Liver (tissue), 9 donors: ENCODE data around the gene FASN. TPM values are rescaled to one million over a fixed set of nuclear protein-coding genes. Genes with fewer than 3 reads are reported as not detected.
"Not testable (repeated sequence)": the region's sequence is repeated elsewhere in the genome, so short reads cannot be mapped to it uniquely, and the experiment has no call there.

Source experiments
- DNase-seq: peaks from one replicate; pipeline ENCODE4 v3.0.0-alpha.2; 2017; ENCODE audit warnings: low spot score
- H3K27ac ChIP-seq, 2 donors: one replicate each; pipeline ENCODE4 v1.7.0; 2013; ENCODE audit warnings: inconsistent platforms in 2 of 2, low read length in 2 of 2, control low read depth in 1 of 2, low read depth in 1 of 2, mild to moderate bottlenecking in 1 of 2
- H3K27me3 ChIP-seq, 4 donors: one replicate each; pipeline versions ENCODE4 v1.6.1 to v1.7.0; 2013; ENCODE audit warnings: low read length in 3 of 4, inconsistent platforms in 1 of 4, mild to moderate bottlenecking in 1 of 4, moderate library complexity in 1 of 4; ENCODE audit not compliant: control insufficient read depth in 4 of 4, insufficient read depth in 4 of 4
- H3K36me3 ChIP-seq, 4 donors: one replicate each; pipeline versions ENCODE4 v1.6.1 to v1.7.0; 2013; ENCODE audit warnings: low read length in 3 of 4, mild to moderate bottlenecking in 3 of 4, low read depth in 1 of 4, moderate library complexity in 1 of 4; ENCODE audit not compliant: control insufficient read depth in 4 of 4, insufficient read depth in 3 of 4
- H3K4me1 ChIP-seq, 4 donors: one replicate each; pipeline versions ENCODE4 v1.6.1 to v1.7.0; 2013; ENCODE audit warnings: low read length in 3 of 4, mild to moderate bottlenecking in 3 of 4, moderate library complexity in 1 of 4; ENCODE audit not compliant: control insufficient read depth in 4 of 4, insufficient read depth in 4 of 4
- H3K4me3 ChIP-seq, 3 donors: one replicate each; pipeline versions ENCODE4 v1.6.1 to v1.7.0; 2013; ENCODE audit warnings: low read length in 3 of 3, control low read depth in 1 of 3, low read depth in 1 of 3, mild to moderate bottlenecking in 1 of 3
- H3K9ac ChIP-seq, 2 donors: one replicate each; pipeline ENCODE4 v1.7.0; 2013; ENCODE audit warnings: low read length in 2 of 2, mild to moderate bottlenecking in 2 of 2, moderate library complexity in 2 of 2, control low read depth in 1 of 2, low read depth in 1 of 2
- H3K9me3 ChIP-seq, 4 donors: one replicate each; pipeline versions ENCODE4 v1.6.1 to v1.7.0; 2013; ENCODE audit warnings: low read length in 3 of 4; ENCODE audit not compliant: control insufficient read depth in 4 of 4
- ATF3 ChIP-seq: IDR thresholded peaks from 2 replicates; pipeline ENCODE4 v1.6.1; 2016; ENCODE audit warnings: antibody characterized with exemption
- EGR1 ChIP-seq, 2 donors: IDR thresholded peaks; 2 replicates each; pipeline ENCODE4 v1.6.1; 2016 to 2018; ENCODE audit warnings: antibody characterized with exemption in 2 of 2, low read depth in 2 of 2
- GABPA ChIP-seq, 2 donors: IDR thresholded peaks in 1 of 2; conservative IDR thresholded peaks in 1 of 2; 2 replicates each; pipeline ENCODE4 v1.6.1; 2016; ENCODE audit warnings: antibody characterized with exemption in 2 of 2, mild to moderate bottlenecking in 1 of 2, moderate library complexity in 1 of 2
- HNF4A ChIP-seq, 2 donors: conservative IDR thresholded peaks; 2 replicates each; pipeline ENCODE4 v1.6.1; 2016; ENCODE audit warnings: antibody characterized with exemption in 2 of 2, mild to moderate bottlenecking in 2 of 2
- JUND ChIP-seq, 2 donors: IDR thresholded peaks; 2 replicates each; pipeline ENCODE4 v1.6.1; 2016; ENCODE audit warnings: antibody characterized with exemption in 2 of 2
- NR2F2 ChIP-seq: IDR thresholded peaks from 2 replicates; pipeline ENCODE4 v1.6.1; 2016; ENCODE audit warnings: antibody characterized with exemption
- REST ChIP-seq: IDR thresholded peaks from 2 replicates; pipeline ENCODE4 v1.6.1; 2016; ENCODE audit warnings: antibody characterized with exemption, mild to moderate bottlenecking
- RXRA ChIP-seq, 2 donors: IDR thresholded peaks; 2 replicates each; pipeline ENCODE4 v1.6.1; 2017 to 2018; ENCODE audit warnings: antibody characterized with exemption in 2 of 2, mild to moderate bottlenecking in 1 of 2
- SP1 ChIP-seq: IDR thresholded peaks from 2 replicates; pipeline ENCODE4 v1.6.1; 2018; ENCODE audit warnings: antibody characterized with exemption, mild to moderate bottlenecking
- WGBS: extraction: QIAGEN DNeasy Blood & Tissue Kit; methylation state at CpG from one replicate; pipeline ENCODE4 v1.1.7; 2013; 5-methylcytosine and 5-hydroxymethylcytosine counted together
- polyA plus RNA-seq, 2 donors: library from polyadenylated mRNA; stranded (reverse) in 1 of 2; unstranded in 1 of 2; fragments of 200-250 nt in 1 of 2; fragments of >200 nt in 1 of 2; fragmentation: Nextera tagmentation in 1 of 2; extraction: Ambion mirVana in 1 of 2; gene quantifications; one replicate each; pipeline versions ENCODE4 v1.2.1 to v1.2.3, GENCODE V29; 2013 to 2015
- total RNA-seq, 2 donors: library from RNA; depleted of rRNA; stranded (reverse); fragments of >200 nt; gene quantifications; one replicate each; pipeline ENCODE4 v1.2.3, GENCODE V29; 2014
- TF ChIP-seq, protein P1 (sequence below): IDR thresholded peaks from 2 replicates; pipeline ENCODE4 v1.6.1; 2016; ENCODE audit warnings: antibody characterized with exemption
- TF ChIP-seq, protein P2 (sequence below): fragments of 150-350 bp; IDR thresholded peaks from 2 replicates; pipeline ENCODE4 v1.5.1; 2017; ENCODE audit warnings: improper control_type of control experiment, low read depth, low read length; ENCODE audit not compliant: missing input control
- TF ChIP-seq, protein P3 (sequence below): IDR thresholded peaks from 2 replicates; pipeline ENCODE4 v1.6.1; 2016; ENCODE audit warnings: antibody characterized with exemption
- donor health status: healthy.
- donor health status: healthy.
- donor health status: healthy.
- donor health status: healthy.
- donor health status: healthy.

The FASN gene
- total and polyA plus RNA-seq, 4 donors: 53.1 to 229 (median 130) TPM

DNA sequence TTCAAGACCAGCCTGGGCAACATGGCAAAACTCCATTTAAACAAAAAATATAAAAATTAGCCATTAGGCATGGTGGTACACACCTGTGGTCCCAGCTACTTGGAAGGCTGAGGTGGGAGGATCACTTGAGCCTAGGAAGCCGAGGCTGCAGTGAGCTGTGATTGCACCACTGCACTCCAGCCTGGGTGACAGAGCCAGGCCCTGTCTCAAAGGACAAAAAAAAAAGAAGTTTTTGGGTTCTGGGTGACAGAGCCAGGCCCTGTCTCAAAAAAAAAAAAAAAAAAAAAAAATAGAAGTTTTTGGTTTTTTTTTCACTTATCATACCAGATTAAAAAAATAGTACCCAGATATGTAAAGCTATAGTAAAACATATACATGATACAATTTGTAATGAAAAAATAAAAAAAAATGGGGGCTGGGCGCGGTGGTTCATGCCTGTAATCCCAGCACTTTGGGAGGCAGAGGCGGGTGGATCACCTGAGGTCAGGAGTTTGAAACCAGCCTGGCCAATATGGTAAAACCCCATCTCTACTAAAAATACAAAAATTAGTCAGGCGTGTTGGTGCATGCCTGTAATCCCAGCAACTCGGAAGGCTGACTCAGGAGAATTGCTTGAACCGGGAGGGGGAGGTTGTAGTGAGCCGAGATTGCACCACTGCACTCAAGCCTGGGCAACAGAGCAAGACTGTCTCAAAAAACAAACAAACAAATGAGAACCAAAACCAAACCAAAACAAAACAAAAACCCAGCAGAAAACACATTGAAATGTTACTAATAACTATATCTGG is 35.3 kb upstream of the FASN start:
- H3K9me3 ChIP-seq, H3K36me3 ChIP-seq, H3K4me3 ChIP-seq, H3K9ac ChIP-seq, H3K27me3 ChIP-seq, DNase-seq: not testable (repeated sequence)
- Histone ChIP-seq H3K27ac (peak overlapping the region; percentile 81 to 93), H3K4me1 (peaks cover 0 to 16% (median 7%) of the 10 kb centered on the region in 4 donors)
- peak; percentile 43 to 47 for TF ChIP-seq RXRA (IDR thresholded peaks at IDR 0.05)
- TF ChIP-seq JUND (IDR thresholded peaks at IDR 0.05): peak in 1 of 2 donors; percentile 43
- TF ChIP-seq HNF4A (conservative IDR thresholded peaks at IDR 0.05): peak; percentile 10 to 50
- 33% methylated on average over 8 of the region's 8 CpGs for WGBS

DNA sequence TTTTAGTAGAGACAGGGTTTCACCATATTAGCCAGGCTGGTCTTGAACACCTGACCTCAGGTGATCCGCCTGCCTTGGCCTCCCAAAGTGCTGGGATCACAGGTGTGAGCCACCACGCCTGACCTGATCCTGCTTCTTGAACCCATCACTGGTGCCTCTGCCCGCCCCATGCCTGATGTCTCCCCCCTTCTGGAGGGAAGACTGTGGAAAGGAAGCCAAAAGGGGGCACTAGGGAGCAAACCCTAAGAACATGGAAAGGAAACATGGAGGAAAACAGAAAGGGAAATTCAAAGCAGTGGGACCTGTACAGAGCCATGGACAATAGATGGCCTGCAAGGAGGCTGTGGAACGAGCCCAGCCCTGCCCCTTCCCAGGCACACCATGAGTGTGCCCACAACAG is 31.1 kb upstream of the FASN start:
- Histone ChIP-seq H3K4me1 (peaks cover 0 to 13% (median 4%) of the 10 kb centered on the region in 4 donors), H3K27ac (no peak overlapping the region), H3K9ac (no peak overlapping the region), H3K36me3 (no peaks in the 10 kb centered on the region), H3K4me3 (no peak overlapping the region), H3K9me3 (no peaks in the 10 kb centered on the region), H3K27me3 (no peaks in the 10 kb centered on the region)
- TF ChIP-seq, protein P1, sequence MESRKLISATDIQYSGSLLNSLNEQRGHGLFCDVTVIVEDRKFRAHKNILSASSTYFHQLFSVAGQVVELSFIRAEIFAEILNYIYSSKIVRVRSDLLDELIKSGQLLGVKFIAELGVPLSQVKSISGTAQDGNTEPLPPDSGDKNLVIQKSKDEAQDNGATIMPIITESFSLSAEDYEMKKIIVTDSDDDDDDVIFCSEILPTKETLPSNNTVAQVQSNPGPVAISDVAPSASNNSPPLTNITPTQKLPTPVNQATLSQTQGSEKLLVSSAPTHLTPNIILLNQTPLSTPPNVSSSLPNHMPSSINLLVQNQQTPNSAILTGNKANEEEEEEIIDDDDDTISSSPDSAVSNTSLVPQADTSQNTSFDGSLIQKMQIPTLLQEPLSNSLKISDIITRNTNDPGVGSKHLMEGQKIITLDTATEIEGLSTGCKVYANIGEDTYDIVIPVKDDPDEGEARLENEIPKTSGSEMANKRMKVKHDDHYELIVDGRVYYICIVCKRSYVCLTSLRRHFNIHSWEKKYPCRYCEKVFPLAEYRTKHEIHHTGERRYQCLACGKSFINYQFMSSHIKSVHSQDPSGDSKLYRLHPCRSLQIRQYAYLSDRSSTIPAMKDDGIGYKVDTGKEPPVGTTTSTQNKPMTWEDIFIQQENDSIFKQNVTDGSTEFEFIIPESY: no peak
- TF ChIP-seq ATF3 (no peak), SP1 (no peak), REST (no peak), GABPA (IDR thresholded peaks at IDR 0.05 in 1 of 2, conservative IDR thresholded peaks at IDR 0.05 in 1 of 2) (no peak)
- no peak for DNase-seq
- WGBS: 95% methylated on average over 4 of the region's 4 CpGs

DNA sequence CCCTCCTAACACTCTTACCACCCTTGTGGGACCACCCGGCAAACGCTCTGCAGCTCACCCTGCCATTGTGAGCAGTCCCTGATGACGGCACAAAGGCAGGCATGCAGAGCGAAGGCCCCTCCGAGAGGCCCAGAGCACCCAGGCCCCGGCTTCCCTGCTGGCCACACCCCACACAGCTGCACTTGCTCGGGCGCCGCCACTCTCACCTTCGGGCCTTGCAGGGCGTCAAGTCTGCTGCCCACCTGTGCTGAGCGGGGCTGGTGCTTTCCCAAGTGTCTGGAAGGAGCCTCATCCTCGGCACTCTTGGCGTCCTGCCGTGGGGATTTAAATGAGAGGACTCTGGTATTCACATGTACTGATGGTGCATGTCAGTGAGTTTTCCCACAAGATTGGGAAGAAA is 30.3 kb upstream of the FASN start:
- Histone ChIP-seq H3K27ac (no peak overlapping the region), H3K4me1 (peaks cover 0 to 9% (median 1%) of the 10 kb centered on the region in 4 donors), H3K9ac (no peak overlapping the region), H3K4me3 (no peak overlapping the region), H3K9me3 (no peaks in the 10 kb centered on the region), H3K36me3 (no peaks in the 10 kb centered on the region), H3K27me3 (no peaks in the 10 kb centered on the region)
- 89% methylated on average over 15 of the region's 15 CpGs for WGBS
- TF ChIP-seq JUND (IDR thresholded peaks at IDR 0.05) (no peak), EGR1 (IDR thresholded peaks at IDR 0.05; ENCODE audit: low read depth in 2 of 2) (no peak), NR2F2 (no peak)
- TF ChIP-seq, protein P2, sequence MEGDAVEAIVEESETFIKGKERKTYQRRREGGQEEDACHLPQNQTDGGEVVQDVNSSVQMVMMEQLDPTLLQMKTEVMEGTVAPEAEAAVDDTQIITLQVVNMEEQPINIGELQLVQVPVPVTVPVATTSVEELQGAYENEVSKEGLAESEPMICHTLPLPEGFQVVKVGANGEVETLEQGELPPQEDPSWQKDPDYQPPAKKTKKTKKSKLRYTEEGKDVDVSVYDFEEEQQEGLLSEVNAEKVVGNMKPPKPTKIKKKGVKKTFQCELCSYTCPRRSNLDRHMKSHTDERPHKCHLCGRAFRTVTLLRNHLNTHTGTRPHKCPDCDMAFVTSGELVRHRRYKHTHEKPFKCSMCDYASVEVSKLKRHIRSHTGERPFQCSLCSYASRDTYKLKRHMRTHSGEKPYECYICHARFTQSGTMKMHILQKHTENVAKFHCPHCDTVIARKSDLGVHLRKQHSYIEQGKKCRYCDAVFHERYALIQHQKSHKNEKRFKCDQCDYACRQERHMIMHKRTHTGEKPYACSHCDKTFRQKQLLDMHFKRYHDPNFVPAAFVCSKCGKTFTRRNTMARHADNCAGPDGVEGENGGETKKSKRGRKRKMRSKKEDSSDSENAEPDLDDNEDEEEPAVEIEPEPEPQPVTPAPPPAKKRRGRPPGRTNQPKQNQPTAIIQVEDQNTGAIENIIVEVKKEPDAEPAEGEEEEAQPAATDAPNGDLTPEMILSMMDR: no peak
- TF ChIP-seq, protein P3, sequence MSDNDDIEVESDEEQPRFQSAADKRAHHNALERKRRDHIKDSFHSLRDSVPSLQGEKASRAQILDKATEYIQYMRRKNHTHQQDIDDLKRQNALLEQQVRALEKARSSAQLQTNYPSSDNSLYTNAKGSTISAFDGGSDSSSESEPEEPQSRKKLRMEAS: no peak
- DNase-seq: no peak
